ENCODE results near the gene UNC5C. TPM values are rescaled to one million over a fixed set of nuclear protein-coding genes. Genes with fewer than 3 reads are reported as not detected.

UNC5C gene
- total and polyA plus RNA-seq, 10 donors = 0.43 to 15.7 (median 7.8) TPM

GRCh38 chr4:95314573-95314972, 234.2 kb downstream of the UNC5C start:
- H3K9me3 ChIP-seq = no peaks in the 10 kb centered on the region
- H3K36me3 ChIP-seq = no peaks in the 10 kb centered on the region
- intact Hi-C loops (cut with DNase I; ENCODE audit: low total_unique reads) = no loop called here
- no peaks in the 10 kb centered on the region for H3K27me3 ChIP-seq (replicated peaks in 1 of 7)
- H3K27ac ChIP-seq = no peak overlapping the region
- H3K4me3 ChIP-seq = no peak overlapping the region
- 74 to 90% (median 84%) methylated on average over 1 of the region's 1 CpG for WGBS, 5 donors
- DNase-seq = no peak
- no peaks in the 10 kb centered on the region for H3K4me1 ChIP-seq
- TF ChIP-seq POLR2A (IDR thresholded peaks at IDR 0.05) (no peak), POLR2AphosphoS5 (IDR thresholded peaks at IDR 0.05) (no peak), CTCF (IDR thresholded peaks at IDR 0.05 in 8 of 11, conservative IDR thresholded peaks at IDR 0.05 in 3 of 11) (no peak)

- DNase-seq = no peak
- Histone ChIP-seq H3K4me1 (no peaks in the 10 kb centered on the region), H3K9me3 (no peaks in the 10 kb centered on the region), H3K27ac (no peak overlapping the region), H3K36me3 (no peaks in the 10 kb centered on the region), H3K27me3 (replicated peaks in 1 of 7) (no peaks in the 10 kb centered on the region), H3K4me3 (no peak overlapping the region)
- WGBS, 5 donors = 76 to 91% (median 83%) methylated on average over 1 of the region's 1 CpG
- intact Hi-C loops (cut with DNase I; ENCODE audit: low total_unique reads) = no loop called here
- TF ChIP-seq POLR2AphosphoS5 (IDR thresholded peaks at IDR 0.05) (no peak), POLR2A (IDR thresholded peaks at IDR 0.05) (no peak), CTCF (IDR thresholded peaks at IDR 0.05 in 8 of 11, conservative IDR thresholded peaks at IDR 0.05 in 3 of 11) (no peak)
These were observed 243.9 kb downstream of the UNC5C start for GRCh38 chr4:95304898-95305297.

- 61 to 78% (median 64%) methylated on average over 1 of the region's 1 CpG for WGBS, 5 donors
- no peak overlapping the region for H3K4me3 ChIP-seq
- H3K27ac ChIP-seq = no peak overlapping the region
- intact Hi-C loops (cut with DNase I; ENCODE audit: low total_unique reads) = no loop called here
- TF ChIP-seq POLR2AphosphoS5 (IDR thresholded peaks at IDR 0.05) = no peak
- no peak for TF ChIP-seq CTCF (IDR thresholded peaks at IDR 0.05 in 8 of 11, conservative IDR thresholded peaks at IDR 0.05 in 3 of 11)
- no peak for TF ChIP-seq POLR2A (IDR thresholded peaks at IDR 0.05)
- no peaks in the 10 kb centered on the region for H3K36me3 ChIP-seq
- H3K27me3 ChIP-seq (replicated peaks in 1 of 7) = no peaks in the 10 kb centered on the region
- H3K9me3 ChIP-seq = peaks cover 0 to 9% (median 0%) of the 10 kb centered on the region in 8 donors
- no peaks in the 10 kb centered on the region for H3K4me1 ChIP-seq
- no peak for DNase-seq
These were observed 248.5 kb downstream of the UNC5C start for GRCh38 chr4:95300304-95300703.

- Histone ChIP-seq H3K4me3 (no peak overlapping the region), H3K36me3 (no peaks in the 10 kb centered on the region), H3K27ac (no peak overlapping the region), H3K4me1 (no peaks in the 10 kb centered on the region), H3K9me3 (peaks cover 0 to 9% (median 0%) of the 10 kb centered on the region in 8 donors), H3K27me3 (replicated peaks in 1 of 7) (no peaks in the 10 kb centered on the region)
- 90 to 99% (median 94%) methylated on average over 2 of the region's 2 CpGs for WGBS, 5 donors
- intact Hi-C loops (cut with DNase I; ENCODE audit: low total_unique reads) = no loop called here
- no peak for DNase-seq
- TF ChIP-seq POLR2A (IDR thresholded peaks at IDR 0.05) (no peak), CTCF (IDR thresholded peaks at IDR 0.05 in 8 of 11, conservative IDR thresholded peaks at IDR 0.05 in 3 of 11) (no peak), POLR2AphosphoS5 (IDR thresholded peaks at IDR 0.05) (no peak)
These were observed 252.7 kb downstream of the UNC5C start for GRCh38 chr4:95296052-95296451.

All from spleen (tissue), 11 donors.